B cell (primary cell): Measurements from ENCODE around the gene TRMT13. TPM values are rescaled to one million over a fixed set of nuclear protein-coding genes. Genes with fewer than 3 reads are reported as not detected.

Experiments used
- ATAC-seq: fragments of 200-7000 bp; cut with Tn5 transposase; one replicate; pipeline ENCODE4 v1.10.0; 2021; ENCODE audit warnings: low read depth, mild to moderate bottlenecking, moderate number of reproducible peaks, moderate library complexity
- CTCF ChIA-PET: fragments of 350-600 bp; sonication (Branson Sonifier 250); formaldehyde crosslinking; loops from one replicate; lab custom pipeline; 2021; ENCODE audit warnings: antibody characterized with exemption, inconsistent platforms; lab: Charles Lee
- POLR2A ChIA-PET: fragments of 350-600 bp; sonication (Branson Sonifier 250); formaldehyde crosslinking; loops from one replicate; lab custom pipeline; 2021; ENCODE audit warnings: antibody characterized with exemption; lab: Charles Lee
- DNase-seq: peaks from one replicate; pipeline ENCODE4 v3.0.0; 2013
- H2AFZ ChIP-seq: 2 replicates; pipeline ENCODE4 v1.6.1; 2012; ENCODE audit warnings: mild to moderate bottlenecking, low read depth, low read length; ENCODE audit not compliant: insufficient read depth, poor library complexity, severe bottlenecking
- H3K27ac ChIP-seq, 2 donors: 1 replicate in 1 of 2; 2 replicates in 1 of 2; pipeline ENCODE4 v1.5.1; 2012 to 2013; ENCODE audit warnings: low read length in 2 of 2, mild to moderate bottlenecking in 2 of 2, moderate library complexity in 1 of 2
- H3K27me3 ChIP-seq, 4 experiments: fragments of 200-600 bp in 1 of 4; sonication (generic) in 1 of 4; replicated peaks in 1 of 4; 1 replicate in 2 of 4; 2 replicates in 2 of 4; pipeline versions ENCODE4 v1.6.1 to v1.7.0; 2013 to 2016; ENCODE audit warnings: low read length in 3 of 4, mild to moderate bottlenecking in 2 of 4, mixed read lengths in 1 of 4, moderate library complexity in 1 of 4; ENCODE audit not compliant: insufficient read depth in 4 of 4, control insufficient read depth in 3 of 4; ENCODE audit errors: control extremely low read depth in 1 of 4
- H3K36me3 ChIP-seq, 2 experiments: replicated peaks in 1 of 2; 1 replicate in 1 of 2; 2 replicates in 1 of 2; pipeline versions ENCODE4 v1.6.1 to v1.7.1; 2013; ENCODE audit warnings: low read length in 1 of 2; ENCODE audit not compliant: insufficient read depth in 2 of 2, control insufficient read depth in 1 of 2; ENCODE audit errors: control extremely low read depth in 1 of 2, extremely low read depth in 1 of 2
- H3K4me1 ChIP-seq, 2 donors: fragments of 200-600 bp in 1 of 2; sonication (generic) in 1 of 2; 1 replicate in 1 of 2; 2 replicates in 1 of 2; pipeline versions ENCODE4 v1.5.1 to v1.6.1; 2013 to 2017; ENCODE audit warnings: low read length in 2 of 2; ENCODE audit not compliant: control insufficient read depth in 2 of 2, insufficient read depth in 2 of 2
- H3K4me2 ChIP-seq: replicated peaks from 2 replicates; pipeline ENCODE3; 2012; ENCODE audit warnings: mild to moderate bottlenecking, low read depth, low read length; ENCODE audit not compliant: poor library complexity, severe bottlenecking
- H3K4me3 ChIP-seq, 5 experiments: fragments of 200-600 bp in 1 of 5; sonication (generic) in 1 of 5; 1 replicate in 3 of 5; 2 replicates in 2 of 5; pipeline versions ENCODE4 v1.5.1 to v1.7.0; 2011 to 2016; ENCODE audit warnings: low read length in 4 of 5, mild to moderate bottlenecking in 4 of 5, low read depth in 2 of 5, control low read depth in 1 of 5, moderate library complexity in 1 of 5; ENCODE audit not compliant: insufficient read depth in 1 of 5; ENCODE audit errors: control extremely low read depth in 1 of 5, extremely low read depth in 1 of 5
- H3K79me2 ChIP-seq: fragments of 200-600 bp; sonication (generic); one replicate; pipeline ENCODE4 v1.6.0; 2016; ENCODE audit warnings: low read length; ENCODE audit not compliant: control insufficient read depth, insufficient read depth
- H3K9ac ChIP-seq: fragments of 200-600 bp; sonication (generic); 2 replicates; pipeline ENCODE4 v1.6.1; 2017; ENCODE audit warnings: mild to moderate bottlenecking, low read length, moderate library complexity
- H3K9me3 ChIP-seq, 3 donors: one replicate each; pipeline versions ENCODE4 v1.6.1 to v1.7.1; 2013; ENCODE audit warnings: low read length in 2 of 3; ENCODE audit not compliant: control insufficient read depth in 2 of 3, insufficient read depth in 1 of 3; ENCODE audit errors: control extremely low read depth in 1 of 3
- H4K20me1 ChIP-seq: 2 replicates; pipeline ENCODE4 v1.6.0; 2012; ENCODE audit warnings: mild to moderate bottlenecking, low read length; ENCODE audit not compliant: insufficient read depth, control insufficient read depth, poor library complexity, severe bottlenecking
- H3K27ac Mint-ChIP-seq: one replicate; pipeline ENCODE4 v1.8.0; 2021; ENCODE audit warnings: mixed read lengths
- H3K27me3 Mint-ChIP-seq: one replicate; pipeline ENCODE4 v1.8.0; 2021; ENCODE audit warnings: mixed read lengths
- H3K4me1 Mint-ChIP-seq: one replicate; pipeline ENCODE4 v1.8.0; 2021; ENCODE audit warnings: mixed read lengths
- H3K4me3 Mint-ChIP-seq: one replicate; pipeline ENCODE4 v1.8.0; 2021; ENCODE audit warnings: mixed read lengths
- H3K9me3 Mint-ChIP-seq: one replicate; pipeline ENCODE4 v1.8.0; 2022; ENCODE audit warnings: mixed read lengths; ENCODE audit not compliant: insufficient read depth
- EZH2 ChIP-seq: IDR thresholded peaks from 2 replicates; pipeline ENCODE4 v1.6.1; 2012; ENCODE audit warnings: borderline replicate concordance, low read depth, mild to moderate bottlenecking, moderate library complexity, low read length; ENCODE audit not compliant: insufficient read depth, poor library complexity, severe bottlenecking
- WGBS: methylation state at CpG from one replicate; pipeline ENCODE4 v1.1.5; 2013; ENCODE audit warnings: missing lambda C conversion rate; ENCODE audit not compliant: insufficient coverage; 5-methylcytosine and 5-hydroxymethylcytosine counted together
- intact Hi-C: fragments of 100-400 bp; cut with micrococcal nuclease; formaldehyde crosslinking; loops from one replicate; pipeline ENCODE4 v1.10.0; 2022
- polyA plus RNA-seq: library from polyadenylated mRNA; depleted of rRNA; stranded (reverse); fragments of >200 nt; gene quantifications from 2 replicates; pipeline ENCODE4 v1.2.3, GENCODE V29; 2012
- total RNA-seq, 2 donors: library from RNA; stranded (reverse); fragments of 120-200 nt in 1 of 2; gene quantifications; 1 replicate in 1 of 2; 2 replicates in 1 of 2; pipeline versions ENCODE4 v1.2.3 to v1.2.4, GENCODE V29; 2013 to 2022
- TF ChIP-seq, protein P1 (sequence below): fragments of 200-600 bp; IDR thresholded peaks from one replicate; pipeline ENCODE4 v1.8.0; 2022; ENCODE audit warnings: antibody characterized with exemption, mild to moderate bottlenecking

TRMT13 gene
- total and polyA plus RNA-seq, 2 donors (not counting 1 experiment from before 2014, with no cell fraction given) = 15.6 to 40.1 TPM

DNA sequence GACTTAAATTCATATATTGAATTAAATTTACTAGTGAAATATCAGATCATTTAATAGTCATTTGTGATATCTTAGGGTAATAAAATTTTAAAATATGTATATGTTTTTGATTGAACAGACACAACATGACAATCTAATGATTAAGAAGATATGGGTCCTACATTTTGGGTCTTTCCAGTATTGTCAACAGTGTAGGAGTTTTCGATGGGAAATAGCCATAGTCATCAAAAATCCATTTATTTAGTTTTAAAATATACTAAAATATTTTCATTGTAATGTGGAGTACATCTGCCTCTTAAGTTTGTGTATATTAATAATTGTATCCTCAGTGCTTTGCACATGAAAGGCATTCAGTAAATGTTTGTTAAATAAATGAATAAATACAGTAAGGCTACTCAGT is 14.0 kb downstream of the TRMT13 start:
- Mint-ChIP-seq H3K27ac (no peak overlapping the region), H3K4me1 (peaks cover under 1% of the 10 kb centered on the region), H3K27me3 (no peaks in the 10 kb centered on the region), H3K9me3 (no peaks in the 10 kb centered on the region), H3K4me3 (no peak overlapping the region)
- Histone ChIP-seq H4K20me1 (no peaks in the 10 kb centered on the region), H3K36me3 (peaks cover 4 to 47% of the 10 kb centered on the region in 2 experiments), H3K27ac (no peak overlapping the region), H3K79me2 (no peaks in the 10 kb centered on the region), H3K9ac (no peak overlapping the region), H3K4me1 (peaks cover 0 to 1% of the 10 kb centered on the region in 2 donors), H3K4me2 (no peak overlapping the region), H2AFZ (no peak overlapping the region), H3K9me3 (no peaks in the 10 kb centered on the region), H3K4me3 (no peak overlapping the region), H3K27me3 (no peaks in the 10 kb centered on the region)
- ATAC-seq = no peak
- no peak for TF ChIP-seq EZH2
- TF ChIP-seq, protein P1, sequence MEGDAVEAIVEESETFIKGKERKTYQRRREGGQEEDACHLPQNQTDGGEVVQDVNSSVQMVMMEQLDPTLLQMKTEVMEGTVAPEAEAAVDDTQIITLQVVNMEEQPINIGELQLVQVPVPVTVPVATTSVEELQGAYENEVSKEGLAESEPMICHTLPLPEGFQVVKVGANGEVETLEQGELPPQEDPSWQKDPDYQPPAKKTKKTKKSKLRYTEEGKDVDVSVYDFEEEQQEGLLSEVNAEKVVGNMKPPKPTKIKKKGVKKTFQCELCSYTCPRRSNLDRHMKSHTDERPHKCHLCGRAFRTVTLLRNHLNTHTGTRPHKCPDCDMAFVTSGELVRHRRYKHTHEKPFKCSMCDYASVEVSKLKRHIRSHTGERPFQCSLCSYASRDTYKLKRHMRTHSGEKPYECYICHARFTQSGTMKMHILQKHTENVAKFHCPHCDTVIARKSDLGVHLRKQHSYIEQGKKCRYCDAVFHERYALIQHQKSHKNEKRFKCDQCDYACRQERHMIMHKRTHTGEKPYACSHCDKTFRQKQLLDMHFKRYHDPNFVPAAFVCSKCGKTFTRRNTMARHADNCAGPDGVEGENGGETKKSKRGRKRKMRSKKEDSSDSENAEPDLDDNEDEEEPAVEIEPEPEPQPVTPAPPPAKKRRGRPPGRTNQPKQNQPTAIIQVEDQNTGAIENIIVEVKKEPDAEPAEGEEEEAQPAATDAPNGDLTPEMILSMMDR = no peak
- no CpG with 5 or more reads among the region's 1 CpG for WGBS
- no peak for DNase-seq
- POLR2A ChIA-PET = no interaction called here
- intact Hi-C loops = no loop called here
- CTCF ChIA-PET = interaction anchor here (1.0 kb wide), 1 partner anchor 11 kb away, joined by 3 read pairs; no protein-coding TSS in a partner anchor

DNA sequence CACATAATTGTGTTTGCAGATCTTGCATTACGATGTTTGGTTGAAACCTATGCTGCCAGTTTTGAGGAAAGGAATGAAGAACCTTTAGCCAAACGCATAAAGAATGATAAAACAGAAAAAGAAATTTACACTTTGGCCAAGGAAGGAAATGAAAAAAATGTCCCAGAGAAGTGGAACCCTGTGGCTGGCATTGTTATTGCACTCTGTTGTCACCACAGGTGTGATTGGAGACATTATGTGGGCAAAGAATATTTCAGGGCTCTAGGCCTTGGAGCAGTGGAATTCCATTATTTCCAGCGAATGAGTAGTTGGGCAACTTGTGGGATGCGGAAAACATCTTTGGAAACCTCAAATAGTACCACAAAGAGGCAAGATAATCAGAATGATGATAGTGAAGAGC is 14.9 kb downstream of the TRMT13 start:
- no peak overlapping the region for H3K4me3 Mint-ChIP-seq
- DNase-seq (no peak), ATAC-seq (no peak)
- no peak overlapping the region for H3K4me3 ChIP-seq
- no peaks in the 10 kb centered on the region for H4K20me1 ChIP-seq
- H3K9ac ChIP-seq = no peak overlapping the region
- no peak for TF ChIP-seq EZH2
- TF ChIP-seq, protein P1 = no peak
- WGBS = 100% methylated on average over 1 of the region's 4 CpGs
- no peaks in the 10 kb centered on the region for H3K27me3 ChIP-seq
- no peaks in the 10 kb centered on the region for H3K79me2 ChIP-seq
- H3K27me3 Mint-ChIP-seq = no peaks in the 10 kb centered on the region
- no peaks in the 10 kb centered on the region for H3K9me3 ChIP-seq
- POLR2A ChIA-PET = no interaction called here
- intact Hi-C loops = no loop called here
- peaks cover 6% of the 10 kb centered on the region for H3K4me1 Mint-ChIP-seq
- H3K9me3 Mint-ChIP-seq = no peaks in the 10 kb centered on the region
- H3K27ac Mint-ChIP-seq = no peak overlapping the region
- no peak overlapping the region for H3K4me2 ChIP-seq
- H3K27ac ChIP-seq = no peak overlapping the region
- peaks cover 3 to 38% of the 10 kb centered on the region in 2 experiments for H3K36me3 ChIP-seq
- H3K4me1 ChIP-seq = peaks cover 4 to 9% of the 10 kb centered on the region in 2 donors
- no peak overlapping the region for H2AFZ ChIP-seq
- CTCF ChIA-PET = no interaction called here
